Measurements from ENCODE around the gene KLC1.

- TF ChIP-seq TAF1 (IDR thresholded peaks at IDR 0.05; ENCODE audit: borderline replicate concordance, insufficient read depth, low read length) = no peak
- no peak for TF ChIP-seq POLR2AphosphoS5 (IDR thresholded peaks at IDR 0.05; ENCODE audit: low read depth, low read length)
- no peak for TF ChIP-seq FOXP2 (optimal IDR thresholded peaks at IDR 0.05; ENCODE audit: borderline replicate concordance, extremely low read depth, extremely low read length, insufficient read depth)
- TF ChIP-seq, protein P1, sequence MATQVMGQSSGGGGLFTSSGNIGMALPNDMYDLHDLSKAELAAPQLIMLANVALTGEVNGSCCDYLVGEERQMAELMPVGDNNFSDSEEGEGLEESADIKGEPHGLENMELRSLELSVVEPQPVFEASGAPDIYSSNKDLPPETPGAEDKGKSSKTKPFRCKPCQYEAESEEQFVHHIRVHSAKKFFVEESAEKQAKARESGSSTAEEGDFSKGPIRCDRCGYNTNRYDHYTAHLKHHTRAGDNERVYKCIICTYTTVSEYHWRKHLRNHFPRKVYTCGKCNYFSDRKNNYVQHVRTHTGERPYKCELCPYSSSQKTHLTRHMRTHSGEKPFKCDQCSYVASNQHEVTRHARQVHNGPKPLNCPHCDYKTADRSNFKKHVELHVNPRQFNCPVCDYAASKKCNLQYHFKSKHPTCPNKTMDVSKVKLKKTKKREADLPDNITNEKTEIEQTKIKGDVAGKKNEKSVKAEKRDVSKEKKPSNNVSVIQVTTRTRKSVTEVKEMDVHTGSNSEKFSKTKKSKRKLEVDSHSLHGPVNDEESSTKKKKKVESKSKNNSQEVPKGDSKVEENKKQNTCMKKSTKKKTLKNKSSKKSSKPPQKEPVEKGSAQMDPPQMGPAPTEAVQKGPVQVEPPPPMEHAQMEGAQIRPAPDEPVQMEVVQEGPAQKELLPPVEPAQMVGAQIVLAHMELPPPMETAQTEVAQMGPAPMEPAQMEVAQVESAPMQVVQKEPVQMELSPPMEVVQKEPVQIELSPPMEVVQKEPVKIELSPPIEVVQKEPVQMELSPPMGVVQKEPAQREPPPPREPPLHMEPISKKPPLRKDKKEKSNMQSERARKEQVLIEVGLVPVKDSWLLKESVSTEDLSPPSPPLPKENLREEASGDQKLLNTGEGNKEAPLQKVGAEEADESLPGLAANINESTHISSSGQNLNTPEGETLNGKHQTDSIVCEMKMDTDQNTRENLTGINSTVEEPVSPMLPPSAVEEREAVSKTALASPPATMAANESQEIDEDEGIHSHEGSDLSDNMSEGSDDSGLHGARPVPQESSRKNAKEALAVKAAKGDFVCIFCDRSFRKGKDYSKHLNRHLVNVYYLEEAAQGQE (IDR thresholded peaks at IDR 0.05; ENCODE audit: insufficient read depth in 1 of 2, low read depth in 2 of 2, low read length in 2 of 2) = no peak
- TF ChIP-seq SIN3A (IDR thresholded peaks at IDR 0.05; ENCODE audit: borderline replicate concordance, insufficient read depth, low read length) = no peak
Observed at GRCh38 chr14:103739466-103739792, 110.4 kb downstream of the KLC1 start.
